SK-N-SH (cell line): ENCODE results near the gene MED22. TPM values are rescaled to one million over a fixed set of nuclear protein-coding genes. Genes with fewer than 3 reads are reported as not detected.

Source experiments
- CTCF ChIA-PET: fragments of 300-600, 350-600 bp; formaldehyde crosslinking; extraction: SDS; loops from one replicate; lab custom pipeline; 2021; lab: Yijun Ruan, JAX
- POLR2A ChIA-PET: fragments of 350-600 bp; sonication (Branson Sonifier 250); formaldehyde crosslinking; extraction: SDS; loops from one replicate; lab custom pipeline; 2020; ENCODE audit warnings: antibody characterized with exemption, inconsistent platforms; lab: Yijun Ruan, JAX
- DNase-seq: peaks from one replicate; pipeline ENCODE4 v3.0.0; 2012
- H2AFZ ChIP-seq: fragments of 200-600 bp; sonication (generic); 2 replicates; pipeline ENCODE4 v1.8.1; 2016; ENCODE audit warnings: antibody characterized with exemption, mild to moderate bottlenecking, low read depth
- H3F3A ChIP-seq: fragments of 200-600 bp; sonication (generic); replicated peaks from 2 replicates; pipeline ENCODE3; 2016; ENCODE audit warnings: antibody characterized with exemption, mild to moderate bottlenecking; ENCODE audit not compliant: insufficient read depth
- H3K27ac ChIP-seq, 2 experiments: fragments of 200-500 bp in 1 of 2; fragments of 200-600 bp in 1 of 2; sonication (Bioruptor generic) in 1 of 2; sonication (generic), shearing (Covaris generic) in 1 of 2; 2 replicates each; pipeline versions ENCODE4 v1.5.1 to v1.6.1; 2014 to 2016; ENCODE audit warnings: low read depth in 2 of 2, inconsistent platforms in 1 of 2, low read length in 1 of 2, mild to moderate bottlenecking in 1 of 2, mixed read lengths in 1 of 2
- H3K27me3 ChIP-seq: fragments of 200-600 bp; sonication (generic), shearing (Covaris generic); 2 replicates; pipeline ENCODE4 v1.6.1; 2016; ENCODE audit warnings: mixed run types; ENCODE audit not compliant: insufficient read depth
- H3K36me3 ChIP-seq, 2 experiments: fragments of 200-500 bp in 1 of 2; fragments of 200-600 bp in 1 of 2; sonication (Bioruptor generic) in 1 of 2; sonication (generic) in 1 of 2; replicated peaks in 1 of 2; 2 replicates each; pipeline versions ENCODE3 to v1.5.1; 2014 to 2016; ENCODE audit warnings: low read length in 1 of 2, mild to moderate bottlenecking in 1 of 2; ENCODE audit not compliant: insufficient read depth in 2 of 2, control insufficient read depth in 1 of 2
- H3K4me1 ChIP-seq, 2 experiments: fragments of 200-500 bp in 1 of 2; fragments of 200-600 bp in 1 of 2; sonication (Bioruptor generic) in 1 of 2; sonication (generic), shearing (Covaris generic) in 1 of 2; 2 replicates each; pipeline versions ENCODE4 v1.5.1 to v1.6.1; 2014 to 2016; ENCODE audit warnings: low read depth in 1 of 2, low read length in 1 of 2, mixed run types in 1 of 2; ENCODE audit not compliant: insufficient read depth in 2 of 2, control insufficient read depth in 1 of 2
- H3K4me2 ChIP-seq: fragments of 200-600 bp; sonication (generic), shearing (Covaris generic); 2 replicates; pipeline ENCODE4 v1.6.1; 2017; ENCODE audit warnings: mixed run types
- H3K4me3 ChIP-seq, 2 experiments: fragments of 200-500 bp in 1 of 2; fragments of 200-600 bp in 1 of 2; sonication (Bioruptor generic) in 1 of 2; sonication (generic), shearing (Covaris generic) in 1 of 2; 2 replicates each; pipeline versions ENCODE4 v1.5.1 to v1.8.1; 2014 to 2016; ENCODE audit warnings: low read depth in 2 of 2, inconsistent platforms in 1 of 2, low read length in 1 of 2, mild to moderate bottlenecking in 1 of 2, mixed read lengths in 1 of 2, moderate library complexity in 1 of 2
- H3K79me2 ChIP-seq: fragments of 200-600 bp; sonication (generic); 2 replicates; pipeline ENCODE4 v1.8.1; 2017; ENCODE audit warnings: mild to moderate bottlenecking; ENCODE audit not compliant: insufficient read depth
- H3K9ac ChIP-seq: fragments of 200-600 bp; sonication (generic); 2 replicates; pipeline ENCODE4 v1.6.1; 2017; ENCODE audit warnings: mixed run types
- H3K9me2 ChIP-seq: fragments of 200-600 bp; sonication (generic); 2 replicates; pipeline ENCODE4 v1.6.1; 2017; ENCODE audit warnings: mixed run types
- H3K9me3 ChIP-seq: fragments of 200-600 bp; sonication (generic); 2 replicates; pipeline ENCODE4 v1.6.1; 2017; ENCODE audit warnings: mixed run types, mild to moderate bottlenecking, moderate library complexity
- H4K20me1 ChIP-seq: fragments of 200-600 bp; sonication (generic); 2 replicates; pipeline ENCODE4 v1.6.1; 2017; ENCODE audit warnings: mild to moderate bottlenecking, mixed run types; ENCODE audit not compliant: insufficient read depth
- CHD2 ChIP-seq: fragments of 150-350 bp; IDR thresholded peaks from 2 replicates; pipeline ENCODE4 v1.6.1; 2018; ENCODE audit warnings: low read length; ENCODE audit not compliant: partially characterized antibody
- FOSL2 ChIP-seq: IDR thresholded peaks from 2 replicates; pipeline ENCODE4 v1.4.0; 2012; ENCODE audit warnings: low read depth, mild to moderate bottlenecking, moderate library complexity, borderline replicate concordance
- GATA2 ChIP-seq: sonication (generic); formaldehyde crosslinking; IDR thresholded peaks from 2 replicates; pipeline ENCODE4 v1.5.0; 2020; ENCODE audit warnings: mild to moderate bottlenecking, missing genetic modification reagents
- JUND ChIP-seq: IDR thresholded peaks from 2 replicates; pipeline ENCODE4 v1.4.0; 2012
- NRF1 ChIP-seq: IDR thresholded peaks from 2 replicates; pipeline ENCODE4 v1.6.1; 2012; ENCODE audit warnings: low read depth, mild to moderate bottlenecking, low read length
- SIN3A ChIP-seq: IDR thresholded peaks from 2 replicates; pipeline ENCODE4 v1.6.1; 2012; ENCODE audit warnings: low read depth, mild to moderate bottlenecking, low read length, moderate library complexity, borderline replicate concordance
- SMC3 ChIP-seq: IDR thresholded peaks from 2 replicates; pipeline ENCODE4 v1.6.1; 2012; ENCODE audit warnings: low read depth, low read length, improper control_type of control experiment
- TCF12 ChIP-seq: IDR thresholded peaks from 2 replicates; pipeline ENCODE4 v1.4.0; 2012
- WGBS: methylation state at CpG from one replicate; pipeline ENCODE4 v1.1.6; 2017; ENCODE audit warnings: low lambda C conversion rate; 5-methylcytosine and 5-hydroxymethylcytosine counted together
- polyA plus RNA-seq, 3 experiments: library from polyadenylated mRNA; depleted of rRNA; stranded (reverse); fragments of >200 nt; gene quantifications; 2 replicates each; pipeline ENCODE4 v1.2.3, GENCODE V29; 2012
- TF ChIP-seq, protein P1 (sequence below): fragments of 200-600 bp; sonication (generic); IDR thresholded peaks from 2 replicates; pipeline ENCODE4 v1.6.1; 2017; ENCODE audit warnings: antibody characterized with exemption, mild to moderate bottlenecking, moderate library complexity
- TF ChIP-seq, protein P2 (sequence below): IDR thresholded peaks from 2 replicates; pipeline ENCODE4 v1.6.1; 2012; ENCODE audit warnings: mild to moderate bottlenecking, low read depth, low read length, moderate library complexity
- TF ChIP-seq, protein P3 (sequence below): IDR thresholded peaks from 2 replicates; pipeline ENCODE4 v1.4.0; 2012; ENCODE audit warnings: low read depth, borderline replicate concordance

Gene MED22
- polyA plus RNA-seq, 1 of the 3 experiments (the other 2 are of a cell fraction) = 27.9 TPM

DNA sequence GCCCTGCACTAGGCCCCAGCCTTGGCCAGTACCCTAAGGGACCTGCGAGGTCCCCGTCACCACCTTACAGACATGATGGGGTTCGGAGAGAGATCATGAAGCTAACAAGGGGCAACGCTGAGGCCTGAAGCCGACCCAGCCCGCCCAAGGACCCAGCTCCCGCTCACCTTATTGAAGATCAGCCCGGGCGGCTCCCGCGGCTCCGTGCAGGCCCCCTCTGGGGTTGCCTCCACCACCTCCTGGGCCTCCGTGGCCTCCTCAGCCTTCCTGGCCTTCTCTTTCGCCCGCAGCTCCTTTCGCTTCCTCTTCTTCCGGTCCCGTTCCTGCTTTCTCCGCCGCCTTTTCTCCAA lies 15.6 kb downstream of the MED22 start:
- no peak overlapping the region for H3K9ac ChIP-seq
- H3K36me3 ChIP-seq = peaks cover 38 to 46% of the 10 kb centered on the region in 2 experiments
- H3K4me2 ChIP-seq = no peak overlapping the region
- ChIA-PET CTCF (interaction anchor here (0.6 to 4.8 kb wide), 5 partner anchors 11 to 146 kb away, joined by 3 to 33 read pairs (median 4); partner anchors contain the start of genes MED22 and RPL7A), POLR2A (interaction anchor here (3.8 kb wide), 1 partner anchor 15 kb away, joined by 16 read pairs; the partner anchor contains the start of genes MED22 and RPL7A)
- H3K4me1 ChIP-seq = peaks cover 8 to 15% of the 10 kb centered on the region in 2 experiments; a peak in 1 of 4 replicates
- no peaks in the 10 kb centered on the region for H3K27me3 ChIP-seq
- peaks cover 27% of the 10 kb centered on the region for H3K79me2 ChIP-seq
- no peak overlapping the region for H3K4me3 ChIP-seq
- 0 out of 2 replicates have a peak, but pooled peaks cover 13% of the 10 kb centered on the region for H4K20me1 ChIP-seq
- no peak for TF ChIP-seq CHD2
- no peak for TF ChIP-seq GATA2 (CRISPR knock-in tag)
- no peak for TF ChIP-seq JUND
- no peak for TF ChIP-seq FOSL2
- TF ChIP-seq, protein P1, sequence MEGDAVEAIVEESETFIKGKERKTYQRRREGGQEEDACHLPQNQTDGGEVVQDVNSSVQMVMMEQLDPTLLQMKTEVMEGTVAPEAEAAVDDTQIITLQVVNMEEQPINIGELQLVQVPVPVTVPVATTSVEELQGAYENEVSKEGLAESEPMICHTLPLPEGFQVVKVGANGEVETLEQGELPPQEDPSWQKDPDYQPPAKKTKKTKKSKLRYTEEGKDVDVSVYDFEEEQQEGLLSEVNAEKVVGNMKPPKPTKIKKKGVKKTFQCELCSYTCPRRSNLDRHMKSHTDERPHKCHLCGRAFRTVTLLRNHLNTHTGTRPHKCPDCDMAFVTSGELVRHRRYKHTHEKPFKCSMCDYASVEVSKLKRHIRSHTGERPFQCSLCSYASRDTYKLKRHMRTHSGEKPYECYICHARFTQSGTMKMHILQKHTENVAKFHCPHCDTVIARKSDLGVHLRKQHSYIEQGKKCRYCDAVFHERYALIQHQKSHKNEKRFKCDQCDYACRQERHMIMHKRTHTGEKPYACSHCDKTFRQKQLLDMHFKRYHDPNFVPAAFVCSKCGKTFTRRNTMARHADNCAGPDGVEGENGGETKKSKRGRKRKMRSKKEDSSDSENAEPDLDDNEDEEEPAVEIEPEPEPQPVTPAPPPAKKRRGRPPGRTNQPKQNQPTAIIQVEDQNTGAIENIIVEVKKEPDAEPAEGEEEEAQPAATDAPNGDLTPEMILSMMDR = no peak
- no peak for TF ChIP-seq NRF1
- TF ChIP-seq, protein P2, sequence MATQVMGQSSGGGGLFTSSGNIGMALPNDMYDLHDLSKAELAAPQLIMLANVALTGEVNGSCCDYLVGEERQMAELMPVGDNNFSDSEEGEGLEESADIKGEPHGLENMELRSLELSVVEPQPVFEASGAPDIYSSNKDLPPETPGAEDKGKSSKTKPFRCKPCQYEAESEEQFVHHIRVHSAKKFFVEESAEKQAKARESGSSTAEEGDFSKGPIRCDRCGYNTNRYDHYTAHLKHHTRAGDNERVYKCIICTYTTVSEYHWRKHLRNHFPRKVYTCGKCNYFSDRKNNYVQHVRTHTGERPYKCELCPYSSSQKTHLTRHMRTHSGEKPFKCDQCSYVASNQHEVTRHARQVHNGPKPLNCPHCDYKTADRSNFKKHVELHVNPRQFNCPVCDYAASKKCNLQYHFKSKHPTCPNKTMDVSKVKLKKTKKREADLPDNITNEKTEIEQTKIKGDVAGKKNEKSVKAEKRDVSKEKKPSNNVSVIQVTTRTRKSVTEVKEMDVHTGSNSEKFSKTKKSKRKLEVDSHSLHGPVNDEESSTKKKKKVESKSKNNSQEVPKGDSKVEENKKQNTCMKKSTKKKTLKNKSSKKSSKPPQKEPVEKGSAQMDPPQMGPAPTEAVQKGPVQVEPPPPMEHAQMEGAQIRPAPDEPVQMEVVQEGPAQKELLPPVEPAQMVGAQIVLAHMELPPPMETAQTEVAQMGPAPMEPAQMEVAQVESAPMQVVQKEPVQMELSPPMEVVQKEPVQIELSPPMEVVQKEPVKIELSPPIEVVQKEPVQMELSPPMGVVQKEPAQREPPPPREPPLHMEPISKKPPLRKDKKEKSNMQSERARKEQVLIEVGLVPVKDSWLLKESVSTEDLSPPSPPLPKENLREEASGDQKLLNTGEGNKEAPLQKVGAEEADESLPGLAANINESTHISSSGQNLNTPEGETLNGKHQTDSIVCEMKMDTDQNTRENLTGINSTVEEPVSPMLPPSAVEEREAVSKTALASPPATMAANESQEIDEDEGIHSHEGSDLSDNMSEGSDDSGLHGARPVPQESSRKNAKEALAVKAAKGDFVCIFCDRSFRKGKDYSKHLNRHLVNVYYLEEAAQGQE = no peak
- TF ChIP-seq SIN3A = no peak
- no peak for TF ChIP-seq TCF12
- TF ChIP-seq SMC3 = no peak
- TF ChIP-seq, protein P3, sequence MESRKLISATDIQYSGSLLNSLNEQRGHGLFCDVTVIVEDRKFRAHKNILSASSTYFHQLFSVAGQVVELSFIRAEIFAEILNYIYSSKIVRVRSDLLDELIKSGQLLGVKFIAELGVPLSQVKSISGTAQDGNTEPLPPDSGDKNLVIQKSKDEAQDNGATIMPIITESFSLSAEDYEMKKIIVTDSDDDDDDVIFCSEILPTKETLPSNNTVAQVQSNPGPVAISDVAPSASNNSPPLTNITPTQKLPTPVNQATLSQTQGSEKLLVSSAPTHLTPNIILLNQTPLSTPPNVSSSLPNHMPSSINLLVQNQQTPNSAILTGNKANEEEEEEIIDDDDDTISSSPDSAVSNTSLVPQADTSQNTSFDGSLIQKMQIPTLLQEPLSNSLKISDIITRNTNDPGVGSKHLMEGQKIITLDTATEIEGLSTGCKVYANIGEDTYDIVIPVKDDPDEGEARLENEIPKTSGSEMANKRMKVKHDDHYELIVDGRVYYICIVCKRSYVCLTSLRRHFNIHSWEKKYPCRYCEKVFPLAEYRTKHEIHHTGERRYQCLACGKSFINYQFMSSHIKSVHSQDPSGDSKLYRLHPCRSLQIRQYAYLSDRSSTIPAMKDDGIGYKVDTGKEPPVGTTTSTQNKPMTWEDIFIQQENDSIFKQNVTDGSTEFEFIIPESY = no peak
- no peak for DNase-seq
- no peaks in the 10 kb centered on the region for H3K9me2 ChIP-seq
- H3K27ac ChIP-seq = no peak overlapping the region
- 85% methylated on average over 16 of the region's 20 CpGs for WGBS
- no peaks in the 10 kb centered on the region for H3K9me3 ChIP-seq
- H3F3A ChIP-seq = peaks cover 20% of the 10 kb centered on the region
- no peak overlapping the region for H2AFZ ChIP-seq
